CD4-positive, alpha-beta memory T cell (primary cell): ENCODE data around the gene KCNC3. TPM values are rescaled to one million over a fixed set of nuclear protein-coding genes. Genes with fewer than 3 reads are reported as not detected.
A peak's percentile ranks its signal among the peaks of the same experiment; 100 is the strongest.

Source experiments
- CTCF ChIA-PET: fragments of 350-600 bp; sonication (Branson Sonifier 250); formaldehyde crosslinking; loops from one replicate; lab custom pipeline; 2021; ENCODE audit warnings: inconsistent platforms; ENCODE audit not compliant: partially characterized antibody; lab: Charles Lee
- POLR2A ChIA-PET: fragments of 350-600 bp; sonication (Branson Sonifier 250); formaldehyde crosslinking; loops from one replicate; lab custom pipeline; 2021; ENCODE audit not compliant: partially characterized antibody; lab: Charles Lee
- DNase-seq, 5 donors: peaks; one replicate each; pipeline versions ENCODE4 v3.0.0 to v3.0.0-alpha.2; 2020 to 2022; ENCODE audit warnings: mixed read lengths in 1 of 5
- H3K27ac ChIP-seq: one replicate; pipeline ENCODE4 v1.7.0; 2013; ENCODE audit warnings: low read depth, low read length
- H3K27me3 ChIP-seq: 2 replicates; pipeline ENCODE4 v1.7.0; 2013; ENCODE audit warnings: mild to moderate bottlenecking, low read length, moderate library complexity; ENCODE audit not compliant: insufficient read depth
- H3K36me3 ChIP-seq: 2 replicates; pipeline ENCODE4 v1.7.0; 2013; ENCODE audit warnings: mild to moderate bottlenecking, low read length, moderate library complexity; ENCODE audit not compliant: insufficient read depth
- H3K4me1 ChIP-seq: 2 replicates; pipeline ENCODE4 v1.7.0; 2013; ENCODE audit warnings: mild to moderate bottlenecking, low read length, moderate library complexity; ENCODE audit not compliant: insufficient read depth
- H3K4me3 ChIP-seq, 2 donors: one replicate each; pipeline ENCODE4 v1.7.0; 2013; ENCODE audit warnings: low read length in 2 of 2, mild to moderate bottlenecking in 1 of 2
- H3K9me3 ChIP-seq, 2 donors: one replicate each; pipeline ENCODE4 v1.7.0; 2013; ENCODE audit warnings: low read length in 2 of 2, control low read depth in 1 of 2; ENCODE audit not compliant: control insufficient read depth in 1 of 2
- H3K27ac Mint-ChIP-seq, 7 donors: one replicate each; pipeline ENCODE4 v1.8.0; 2020 to 2021; ENCODE audit warnings: mixed read lengths in 7 of 7, mild to moderate bottlenecking in 6 of 7, inconsistent platforms in 3 of 7, moderate library complexity in 3 of 7
- H3K27me3 Mint-ChIP-seq, 2 donors: one replicate each; pipeline ENCODE4 v1.8.0; 2020 to 2021; ENCODE audit warnings: mixed read lengths in 2 of 2
- H3K36me3 Mint-ChIP-seq, 2 donors: one replicate each; pipeline ENCODE4 v1.8.0; 2020 to 2021; ENCODE audit warnings: mixed read lengths in 2 of 2, inconsistent platforms in 1 of 2, mild to moderate bottlenecking in 1 of 2
- H3K4me1 Mint-ChIP-seq, 4 donors: one replicate each; pipeline ENCODE4 v1.8.0; 2020 to 2021; ENCODE audit warnings: mixed read lengths in 4 of 4, mild to moderate bottlenecking in 1 of 4
- H3K4me3 Mint-ChIP-seq, 8 donors: one replicate each; pipeline ENCODE4 v1.8.0; 2020 to 2021; ENCODE audit warnings: mixed read lengths in 8 of 8, mild to moderate bottlenecking in 7 of 8, moderate library complexity in 6 of 8, inconsistent platforms in 3 of 8
- H3K9me3 Mint-ChIP-seq, 8 donors: one replicate each; pipeline ENCODE4 v1.8.0; 2020 to 2021; ENCODE audit warnings: mixed read lengths in 8 of 8, mild to moderate bottlenecking in 5 of 8, inconsistent platforms in 3 of 8, moderate library complexity in 1 of 8
- intact Hi-C: fragments of 100-400 bp; cut with micrococcal nuclease; formaldehyde crosslinking; loops from one replicate; pipeline ENCODE4 v1.15.1; 2023
- polyA plus RNA-seq, 2 donors: library from polyadenylated mRNA; unstranded; fragments of 300-500 nt; fragmentation: Illumina TruSeq; gene quantifications; one replicate each; pipeline ENCODE4 v1.2.3, GENCODE V29; 2021
- total RNA-seq, 2 experiments: library from RNA; stranded (reverse); gene quantifications; one replicate each; pipeline ENCODE4 v1.2.3, GENCODE V29; 2021

Gene KCNC3
- total and polyA plus RNA-seq, 4 experiments from 2014 or later = 1.6 to 1.7 TPM; not detected in 2

DNA sequence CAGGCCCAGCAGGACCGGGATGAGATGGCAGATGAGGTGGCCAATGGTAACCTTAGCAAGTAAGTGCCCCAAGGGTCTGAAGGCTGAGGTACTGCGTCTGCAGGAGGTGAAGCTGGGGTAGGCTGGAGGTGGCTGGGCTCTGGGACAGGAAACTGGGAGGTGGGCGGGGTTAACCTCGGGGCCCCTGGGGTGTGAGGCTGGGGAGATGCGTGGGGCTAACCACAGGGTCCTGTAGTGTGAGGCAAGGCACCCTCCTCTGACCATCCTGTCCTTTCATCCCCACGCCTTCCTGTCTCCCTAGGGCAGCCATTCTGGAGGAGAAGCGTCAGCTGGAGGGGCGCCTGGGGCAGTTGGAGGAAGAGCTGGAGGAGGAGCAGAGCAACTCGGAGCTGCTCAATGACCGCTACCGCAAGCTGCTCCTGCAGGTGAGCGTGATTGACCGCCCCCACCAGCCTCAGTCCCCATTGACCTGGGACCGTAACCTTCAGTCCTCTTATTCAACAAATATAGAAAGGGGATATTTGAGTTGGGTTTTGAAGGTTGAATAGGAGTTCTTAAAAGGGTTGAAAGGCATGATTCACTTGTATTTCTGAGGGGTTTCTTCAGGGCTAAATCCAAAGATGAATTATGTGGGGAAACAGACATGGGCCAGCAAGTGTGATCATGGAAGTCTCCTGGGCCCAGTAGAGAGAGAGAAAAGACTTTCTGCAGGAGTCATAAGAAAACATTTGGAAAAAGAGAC is 35.7 kb downstream of the KCNC3 start:
- H3K27ac ChIP-seq = no peak overlapping the region
- POLR2A ChIA-PET = no interaction called here
- Mint-ChIP-seq H3K9me3 (peaks cover 0 to 16% (median 6%) of the 10 kb centered on the region in 8 donors), H3K36me3 (peaks cover 0 to 4% of the 10 kb centered on the region in 2 donors), H3K27me3 (peaks cover 9 to 22% of the 10 kb centered on the region in 2 donors), H3K4me3 (no peak overlapping the region), H3K27ac (no peak overlapping the region), H3K4me1 (no peaks in the 10 kb centered on the region)
- no peak overlapping the region for H3K4me3 ChIP-seq
- DNase-seq = no peak
- no peaks in the 10 kb centered on the region for H3K9me3 ChIP-seq
- no peaks in the 10 kb centered on the region for H3K36me3 ChIP-seq
- intact Hi-C loops = no loop called here
- CTCF ChIA-PET = no interaction called here
- H3K27me3 ChIP-seq = peaks cover 2% of the 10 kb centered on the region
- H3K4me1 ChIP-seq = no peaks in the 10 kb centered on the region

DNA sequence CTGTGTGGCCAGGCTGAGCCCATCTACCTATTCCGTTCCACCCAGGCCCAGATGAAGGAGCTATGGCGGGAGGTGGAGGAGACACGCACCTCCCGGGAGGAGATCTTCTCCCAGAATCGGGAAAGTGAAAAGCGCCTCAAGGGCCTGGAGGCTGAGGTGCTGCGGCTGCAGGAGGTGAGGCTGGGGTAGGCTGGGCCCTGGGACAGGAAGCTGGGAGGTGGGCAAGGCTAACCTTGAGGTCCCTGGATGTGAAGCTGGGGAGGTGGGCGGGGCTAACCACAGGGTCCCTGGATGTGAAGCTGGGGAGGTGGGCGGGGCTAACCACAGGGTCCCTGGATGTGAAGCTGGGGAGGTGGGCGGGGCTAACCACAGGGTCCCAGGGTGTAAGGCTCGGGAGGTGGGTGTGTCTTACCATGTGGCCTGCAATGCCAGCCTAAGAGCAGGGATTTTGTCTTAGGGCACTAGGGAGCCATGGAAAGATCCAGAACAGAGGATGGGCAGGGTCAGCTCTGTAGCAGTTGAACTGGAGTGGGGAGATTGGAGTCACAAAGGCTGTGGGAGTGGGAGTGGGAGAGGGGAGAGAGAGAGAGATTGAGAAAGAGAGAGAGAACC is 36.9 kb downstream of the KCNC3 start:
- no peak overlapping the region for H3K27ac Mint-ChIP-seq
- H3K4me3 ChIP-seq = no peak overlapping the region
- H3K36me3 ChIP-seq = no peaks in the 10 kb centered on the region
- H3K4me1 ChIP-seq = no peaks in the 10 kb centered on the region
- no peaks in the 10 kb centered on the region for H3K9me3 ChIP-seq
- no peak overlapping the region for H3K4me3 Mint-ChIP-seq
- intact Hi-C loops = no loop called here
- no peak for DNase-seq
- peaks cover 0 to 27% (median 15%) of the 10 kb centered on the region in 8 donors for H3K9me3 Mint-ChIP-seq
- no peak overlapping the region for H3K27ac ChIP-seq
- H3K27me3 ChIP-seq = peaks cover 2% of the 10 kb centered on the region
- H3K4me1 Mint-ChIP-seq = no peaks in the 10 kb centered on the region
- CTCF ChIA-PET = no interaction called here
- H3K36me3 Mint-ChIP-seq = peaks cover 2 to 4% of the 10 kb centered on the region in 2 donors
- peaks cover 16 to 29% of the 10 kb centered on the region in 2 donors for H3K27me3 Mint-ChIP-seq
- POLR2A ChIA-PET = no interaction called here

DNA sequence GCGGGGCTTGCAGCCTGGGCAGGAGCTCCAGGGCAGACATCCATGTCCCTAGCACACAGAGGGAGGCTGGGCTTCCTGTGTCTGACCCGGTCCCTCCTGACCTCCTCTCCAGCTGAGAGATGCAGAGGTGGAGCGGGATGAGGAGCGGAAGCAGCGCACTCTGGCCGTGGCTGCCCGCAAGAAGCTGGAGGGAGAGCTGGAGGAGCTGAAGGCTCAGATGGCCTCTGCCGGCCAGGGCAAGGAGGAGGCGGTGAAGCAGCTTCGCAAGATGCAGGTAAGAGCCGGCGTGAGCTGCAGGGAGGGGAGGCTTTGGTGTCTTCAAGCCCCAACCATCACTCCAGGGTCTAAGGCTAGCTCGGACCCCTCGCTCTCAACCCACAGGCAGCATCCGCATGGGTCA is 38.4 kb downstream of the KCNC3 start:
- no peak overlapping the region for H3K27ac Mint-ChIP-seq
- Histone ChIP-seq H3K36me3 (no peaks in the 10 kb centered on the region), H3K27me3 (peaks cover 2% of the 10 kb centered on the region), H3K4me1 (no peaks in the 10 kb centered on the region), H3K4me3 (no peak overlapping the region), H3K9me3 (no peaks in the 10 kb centered on the region), H3K27ac (no peak overlapping the region)
- H3K4me1 Mint-ChIP-seq = no peaks in the 10 kb centered on the region
- ChIA-PET POLR2A (no interaction called here), CTCF (no interaction called here)
- peaks cover 16 to 32% of the 10 kb centered on the region in 2 donors for H3K27me3 Mint-ChIP-seq
- H3K36me3 Mint-ChIP-seq = peaks cover 2 to 4% of the 10 kb centered on the region in 2 donors
- no peak for DNase-seq
- H3K4me3 Mint-ChIP-seq = no peak overlapping the region
- intact Hi-C loops = no loop called here
- peaks cover 0 to 41% (median 26%) of the 10 kb centered on the region in 8 donors for H3K9me3 Mint-ChIP-seq

DNA sequence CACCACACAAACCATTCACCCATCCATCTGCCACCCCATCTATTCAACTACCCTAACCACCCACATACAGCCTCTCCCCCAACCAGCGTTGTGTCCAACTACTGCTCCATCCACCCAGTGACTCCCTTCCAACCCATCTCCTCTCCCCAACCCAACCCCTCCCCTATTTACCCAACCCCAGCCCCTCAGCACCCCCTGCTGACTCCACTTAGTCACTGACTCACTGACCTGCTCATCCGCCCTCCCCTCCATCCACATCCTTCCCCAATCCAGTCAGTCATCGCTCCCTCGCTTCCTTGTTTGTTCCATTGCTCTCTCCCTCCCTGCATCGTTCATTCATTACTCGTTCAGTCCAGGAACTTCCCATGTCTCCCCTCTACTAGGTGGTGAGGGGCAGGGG is 39.2 kb downstream of the KCNC3 start:
- Mint-ChIP-seq H3K4me3 (peak overlapping the region in 1 of 8 donors; percentile 31), H3K27ac (no peak overlapping the region), H3K9me3 (peaks cover 0 to 49% (median 32%) of the 10 kb centered on the region in 8 donors), H3K36me3 (peaks cover 2 to 4% of the 10 kb centered on the region in 2 donors), H3K4me1 (no peaks in the 10 kb centered on the region), H3K27me3 (peaks cover 18 to 32% of the 10 kb centered on the region in 2 donors)
- intact Hi-C loops = no loop called here
- Histone ChIP-seq H3K4me3 (no peak overlapping the region), H3K4me1 (no peaks in the 10 kb centered on the region), H3K9me3 (no peaks in the 10 kb centered on the region), H3K36me3 (no peaks in the 10 kb centered on the region), H3K27me3 (peaks cover 2% of the 10 kb centered on the region), H3K27ac (no peak overlapping the region)
- POLR2A ChIA-PET = no interaction called here
- DNase-seq = no peak
- CTCF ChIA-PET = no interaction called here

DNA sequence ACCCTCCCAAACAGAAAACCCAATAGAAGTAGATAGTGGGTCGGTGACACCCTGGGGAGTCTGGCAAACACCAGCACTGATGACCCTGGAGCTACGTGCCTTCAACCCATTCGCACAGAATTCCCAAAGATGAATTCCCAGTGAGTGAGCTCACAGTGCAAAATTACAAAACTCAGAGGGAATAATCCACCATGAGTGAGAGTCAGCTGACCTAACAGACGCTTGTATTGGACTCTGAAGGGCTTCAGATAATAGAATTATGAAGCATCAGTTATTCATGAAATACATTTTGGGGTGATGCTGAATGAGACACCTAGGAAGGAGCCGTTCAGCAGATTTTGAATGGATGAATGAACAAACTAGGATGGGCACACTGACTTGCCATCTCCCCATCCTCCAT is 40.2 kb downstream of the KCNC3 start:
- ChIA-PET POLR2A (no interaction called here), CTCF (no interaction called here)
- Mint-ChIP-seq H3K4me1 (no peaks in the 10 kb centered on the region), H3K27me3 (peaks cover 19 to 32% of the 10 kb centered on the region in 2 donors), H3K27ac (no peak overlapping the region), H3K36me3 (peaks cover 2 to 4% of the 10 kb centered on the region in 2 donors), H3K4me3 (no peak overlapping the region), H3K9me3 (peaks cover 0 to 52% (median 31%) of the 10 kb centered on the region in 8 donors)
- Histone ChIP-seq H3K9me3 (no peaks in the 10 kb centered on the region), H3K36me3 (no peaks in the 10 kb centered on the region), H3K27me3 (peaks cover 2% of the 10 kb centered on the region), H3K27ac (no peak overlapping the region), H3K4me1 (no peaks in the 10 kb centered on the region), H3K4me3 (no peak overlapping the region)
- no peak for DNase-seq
- intact Hi-C loops = no loop called here

DNA sequence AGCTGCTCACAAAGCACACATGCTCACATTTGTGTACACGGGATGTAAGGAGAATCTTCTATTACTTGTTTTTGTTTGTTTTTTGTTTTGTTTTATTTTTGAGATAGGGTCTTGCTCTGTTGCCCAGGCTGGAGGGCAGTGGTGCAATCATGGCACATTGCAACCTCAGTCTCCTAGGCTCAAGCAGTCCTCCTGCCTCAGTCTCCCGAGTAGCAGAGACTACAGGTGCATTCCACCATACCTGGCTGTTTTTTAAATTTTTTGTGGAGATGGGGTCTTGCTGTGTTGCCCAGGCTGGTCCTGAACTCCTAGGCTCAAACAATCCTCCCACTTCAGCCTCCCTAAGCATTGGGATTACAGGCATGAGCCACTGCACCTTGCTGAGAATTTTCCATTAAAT is 41.8 kb downstream of the KCNC3 start:
- peaks cover 2 to 4% of the 10 kb centered on the region in 2 donors for H3K36me3 Mint-ChIP-seq
- CTCF ChIA-PET = no interaction called here
- peaks cover 0 to 50% (median 31%) of the 10 kb centered on the region in 8 donors for H3K9me3 Mint-ChIP-seq

DNA sequence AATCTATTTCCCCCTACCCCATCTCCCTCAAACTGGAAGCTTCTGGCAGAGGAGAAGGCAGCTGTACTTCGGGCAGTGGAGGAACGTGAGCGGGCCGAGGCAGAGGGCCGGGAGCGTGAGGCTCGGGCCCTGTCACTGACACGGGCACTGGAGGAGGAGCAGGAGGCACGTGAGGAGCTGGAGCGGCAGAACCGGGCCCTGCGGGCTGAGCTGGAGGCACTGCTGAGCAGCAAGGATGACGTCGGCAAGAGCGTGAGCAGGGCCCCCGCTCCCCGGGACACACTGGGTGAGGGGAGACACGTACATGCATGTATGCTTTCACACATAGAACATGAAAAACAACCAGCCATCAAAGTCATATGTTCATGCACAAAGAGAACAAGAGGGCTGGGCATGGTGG is 42.7 kb downstream of the KCNC3 start:
- intact Hi-C loops = no loop called here
- Mint-ChIP-seq H3K9me3 (peaks cover 0 to 50% (median 31%) of the 10 kb centered on the region in 8 donors), H3K36me3 (peaks cover 2 to 4% of the 10 kb centered on the region in 2 donors), H3K27ac (no peak overlapping the region), H3K4me1 (peaks cover 0 to 1% (median 0%) of the 10 kb centered on the region in 4 donors), H3K4me3 (no peak overlapping the region), H3K27me3 (peaks cover 14 to 24% of the 10 kb centered on the region in 2 donors)
- ChIA-PET POLR2A (no interaction called here), CTCF (no interaction called here)
- H3K4me1 ChIP-seq = no peaks in the 10 kb centered on the region
- no peak overlapping the region for H3K27ac ChIP-seq
- H3K9me3 ChIP-seq = no peaks in the 10 kb centered on the region
- no peak for DNase-seq
- no peaks in the 10 kb centered on the region for H3K27me3 ChIP-seq
- no peak overlapping the region for H3K4me3 ChIP-seq
- H3K36me3 ChIP-seq = no peaks in the 10 kb centered on the region

More for the DNA sequence above, 41.8 kb downstream of the KCNC3 start:
- Mint-ChIP-seq H3K4me1 (peaks cover 0 to 1% (median 0%) of the 10 kb centered on the region in 4 donors), H3K4me3 (no peak overlapping the region), H3K27ac (no peak overlapping the region), H3K27me3 (peaks cover 14 to 28% of the 10 kb centered on the region in 2 donors)
- H3K4me3 ChIP-seq = no peak overlapping the region
- no peaks in the 10 kb centered on the region for H3K36me3 ChIP-seq
- DNase-seq = no peak
- no peaks in the 10 kb centered on the region for H3K27me3 ChIP-seq
- no peaks in the 10 kb centered on the region for H3K4me1 ChIP-seq
- no peak overlapping the region for H3K27ac ChIP-seq
- H3K9me3 ChIP-seq = no peaks in the 10 kb centered on the region
- POLR2A ChIA-PET = no interaction called here
- intact Hi-C loops = no loop called here
